Activated B cell treated with CpG ODN at 0.5 μM for 24 hours (primary cell): ENCODE measurements around the gene TRIOBP. TPM values are rescaled to one million over a fixed set of nuclear protein-coding genes. Genes with fewer than 3 reads are reported as not detected.

Experiments
- ATAC-seq: fragments of 200-7000 bp; cut with Tn5 transposase; one replicate; pipeline ENCODE4 v1.10.0; 2021; ENCODE audit warnings: low read depth, mild to moderate bottlenecking, moderate library complexity
- CTCF ChIA-PET: fragments of 350-600 bp; sonication (Branson Sonifier 250); formaldehyde crosslinking; loops from one replicate; lab custom pipeline; 2021; ENCODE audit warnings: antibody characterized with exemption; lab: Charles Lee
- POLR2A ChIA-PET: fragments of 350-600 bp; sonication (Branson Sonifier 250); formaldehyde crosslinking; loops from one replicate; lab custom pipeline; 2021; ENCODE audit warnings: antibody characterized with exemption; lab: Charles Lee
- DNase-seq: peaks from one replicate; pipeline ENCODE4 v3.0.0; 2022
- H3K27ac Mint-ChIP-seq: one replicate; pipeline ENCODE4 v1.8.0; 2020; ENCODE audit warnings: mixed read lengths
- H3K27me3 Mint-ChIP-seq: one replicate; pipeline ENCODE4 v1.8.0; 2021; ENCODE audit warnings: mixed read lengths
- H3K36me3 Mint-ChIP-seq: one replicate; pipeline ENCODE4 v1.8.0; 2021; ENCODE audit warnings: low read depth, mixed read lengths
- H3K4me1 Mint-ChIP-seq: one replicate; pipeline ENCODE4 v1.8.0; 2021; ENCODE audit warnings: mixed read lengths
- H3K4me3 Mint-ChIP-seq: one replicate; pipeline ENCODE4 v1.8.0; 2020; ENCODE audit warnings: mild to moderate bottlenecking, mixed read lengths
- H3K9me3 Mint-ChIP-seq: one replicate; pipeline ENCODE4 v1.8.0; 2020; ENCODE audit warnings: mixed read lengths
- intact Hi-C: fragments of 100-400 bp; cut with micrococcal nuclease; formaldehyde crosslinking; loops from one replicate; pipeline ENCODE4 v1.15.1; 2024
- total RNA-seq: library from RNA; stranded (reverse); gene quantifications from 2 replicates; pipeline ENCODE4 v1.2.3, GENCODE V29; 2022
- TF ChIP-seq, protein P1 (sequence below): fragments of 200-600 bp; IDR thresholded peaks from one replicate; pipeline ENCODE4 v1.8.0; 2022; ENCODE audit warnings: antibody characterized with exemption, mild to moderate bottlenecking

Gene TRIOBP
- total RNA-seq, 1 donor from 2014 or later, result 27.4 TPM

DNA sequence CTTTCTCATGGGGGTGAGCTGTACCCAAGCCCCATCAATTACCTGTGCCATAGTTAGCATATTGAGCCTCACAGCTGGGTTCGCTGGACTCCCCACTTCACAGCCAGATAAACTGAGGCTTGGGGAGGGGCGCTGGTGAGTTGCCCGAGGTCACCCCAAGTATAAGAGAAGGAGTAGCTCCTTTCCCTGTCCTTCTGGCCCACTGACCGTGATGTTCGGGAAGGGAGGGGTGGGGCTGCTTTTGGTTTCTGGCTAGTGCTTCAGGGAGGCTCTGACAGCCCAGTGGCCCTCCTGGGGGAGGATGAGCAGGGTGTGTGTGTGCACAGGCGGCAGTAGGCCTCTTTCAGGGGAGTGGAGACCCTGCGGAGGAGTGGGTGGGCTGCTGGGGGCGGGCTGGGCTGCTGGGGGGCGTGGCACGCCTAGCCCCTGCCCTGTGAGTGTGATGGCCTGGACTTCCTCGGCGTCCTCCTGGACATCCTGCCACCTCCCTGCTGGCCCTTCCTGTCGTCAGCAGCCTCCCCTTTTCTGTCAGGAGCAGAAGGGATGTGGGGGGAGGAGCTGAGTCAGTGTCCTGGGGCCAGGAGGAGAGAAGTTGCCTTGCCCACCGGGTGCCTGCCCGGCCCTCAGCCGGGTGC lies 50.3 kb downstream of the TRIOBP start:
- CTCF ChIA-PET, result no interaction called here
- Mint-ChIP-seq H3K9me3 (no peaks in the 10 kb centered on the region), H3K4me3 (peak overlapping the region; percentile 86), H3K27me3 (no peaks in the 10 kb centered on the region), H3K36me3 (peaks cover 2% of the 10 kb centered on the region), H3K4me1 (peaks cover 22% of the 10 kb centered on the region), H3K27ac (peak overlapping the region; percentile 70)
- TF ChIP-seq, protein P1, sequence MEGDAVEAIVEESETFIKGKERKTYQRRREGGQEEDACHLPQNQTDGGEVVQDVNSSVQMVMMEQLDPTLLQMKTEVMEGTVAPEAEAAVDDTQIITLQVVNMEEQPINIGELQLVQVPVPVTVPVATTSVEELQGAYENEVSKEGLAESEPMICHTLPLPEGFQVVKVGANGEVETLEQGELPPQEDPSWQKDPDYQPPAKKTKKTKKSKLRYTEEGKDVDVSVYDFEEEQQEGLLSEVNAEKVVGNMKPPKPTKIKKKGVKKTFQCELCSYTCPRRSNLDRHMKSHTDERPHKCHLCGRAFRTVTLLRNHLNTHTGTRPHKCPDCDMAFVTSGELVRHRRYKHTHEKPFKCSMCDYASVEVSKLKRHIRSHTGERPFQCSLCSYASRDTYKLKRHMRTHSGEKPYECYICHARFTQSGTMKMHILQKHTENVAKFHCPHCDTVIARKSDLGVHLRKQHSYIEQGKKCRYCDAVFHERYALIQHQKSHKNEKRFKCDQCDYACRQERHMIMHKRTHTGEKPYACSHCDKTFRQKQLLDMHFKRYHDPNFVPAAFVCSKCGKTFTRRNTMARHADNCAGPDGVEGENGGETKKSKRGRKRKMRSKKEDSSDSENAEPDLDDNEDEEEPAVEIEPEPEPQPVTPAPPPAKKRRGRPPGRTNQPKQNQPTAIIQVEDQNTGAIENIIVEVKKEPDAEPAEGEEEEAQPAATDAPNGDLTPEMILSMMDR, result no peak
- no peak for DNase-seq
- no peak for ATAC-seq
- POLR2A ChIA-PET, result no interaction called here
- intact Hi-C loops, result loop anchor here (2.0 to 5.0 kb wide), 2 partner anchors 60 kb away; partner anchors contain the start of genes GCAT and NOL12

DNA sequence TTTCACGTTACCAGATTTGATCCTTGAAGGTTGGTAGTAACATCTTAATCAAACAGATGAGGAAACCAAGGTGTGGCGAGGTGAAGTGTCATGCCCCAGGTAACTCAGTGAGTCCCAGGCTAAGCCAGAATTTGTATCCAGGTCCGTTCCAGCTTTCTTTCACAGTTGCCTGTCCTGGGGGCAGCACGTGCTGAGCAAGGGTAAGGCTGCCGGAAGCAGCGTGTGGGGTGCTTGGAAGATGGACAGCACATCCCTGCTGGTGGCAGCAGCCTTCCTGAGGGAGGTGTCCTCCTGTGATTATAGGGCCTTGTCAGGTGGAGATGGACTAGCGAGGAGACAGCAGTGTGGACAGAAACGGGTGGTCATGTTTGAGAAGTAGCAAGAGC lies 50.9 kb downstream of the TRIOBP start:
- Mint-ChIP-seq H3K4me3 (peak overlapping the region; percentile 25), H3K27me3 (no peaks in the 10 kb centered on the region), H3K27ac (no peak overlapping the region), H3K36me3 (peaks cover 5% of the 10 kb centered on the region), H3K4me1 (peaks cover 22% of the 10 kb centered on the region), H3K9me3 (no peaks in the 10 kb centered on the region)
- POLR2A ChIA-PET, result no interaction called here
- DNase-seq, result no peak
- CTCF ChIA-PET, result no interaction called here
- TF ChIP-seq, protein P1, result no peak
- intact Hi-C loops, result loop anchor here (2.0 to 5.0 kb wide), 2 partner anchors 59 to 60 kb away; partner anchors contain the start of genes GCAT and NOL12
- no peak for ATAC-seq

DNA sequence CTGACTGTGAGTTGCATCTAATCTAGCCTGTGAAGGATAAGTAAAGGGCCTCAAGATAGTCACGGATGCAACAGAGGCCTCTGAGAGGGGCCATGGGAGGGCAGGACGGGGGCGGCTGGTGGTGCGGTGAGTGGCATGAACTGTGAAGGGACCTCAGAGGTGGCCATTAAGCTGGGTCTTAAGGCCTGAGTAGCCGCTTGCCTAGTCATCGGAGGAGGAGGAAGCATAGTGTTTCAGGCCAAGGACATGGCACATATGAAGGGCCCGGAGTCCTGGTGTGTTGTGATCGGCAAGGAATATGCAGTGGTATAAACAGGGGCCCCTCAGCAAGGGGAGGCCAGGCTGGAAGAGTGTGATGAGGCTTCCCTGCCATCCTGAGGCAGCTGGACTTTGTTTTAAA lies 51.8 kb downstream of the TRIOBP start:
- no peak for ATAC-seq
- CTCF ChIA-PET, result no interaction called here
- H3K36me3 Mint-ChIP-seq, result peaks cover 8% of the 10 kb centered on the region

DNA sequence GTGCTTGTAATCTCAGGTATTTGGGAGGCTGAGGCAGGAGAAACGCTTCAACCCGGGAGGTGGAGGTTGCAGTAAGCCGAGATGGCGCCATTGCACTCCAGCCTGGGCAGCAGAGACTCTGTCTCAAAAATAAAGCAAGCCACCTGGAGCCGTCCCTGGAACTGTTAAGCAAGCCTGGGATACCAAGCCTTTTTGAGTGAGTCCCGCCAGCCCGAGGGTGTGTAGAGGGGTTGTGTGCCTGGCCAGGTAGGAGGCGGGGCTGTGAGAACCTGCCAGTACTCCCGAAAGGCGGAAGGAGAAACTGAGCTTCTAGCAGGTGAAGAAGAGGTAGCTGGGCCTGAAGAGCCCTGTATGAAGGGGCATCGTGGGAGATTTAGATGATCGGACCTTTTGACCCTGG lies 52.4 kb downstream of the TRIOBP start:
- Mint-ChIP-seq H3K9me3 (no peaks in the 10 kb centered on the region), H3K27me3 (no peaks in the 10 kb centered on the region), H3K4me1 (peaks cover 22% of the 10 kb centered on the region), H3K4me3 (no peak overlapping the region), H3K36me3 (peaks cover 11% of the 10 kb centered on the region), H3K27ac (no peak overlapping the region)
- POLR2A ChIA-PET, result interaction anchor here (0.6 kb wide), 1 partner anchor 114 kb away, joined by 3 read pairs; no protein-coding TSS in a partner anchor
- TF ChIP-seq, protein P1, result no peak
- intact Hi-C loops, result loop anchor here (5.0 kb wide), 1 partner anchor 62 kb away; the partner anchor contains the start of gene NOL12
- DNase-seq (no peak), ATAC-seq (no peak)
- CTCF ChIA-PET, result no interaction called here

More for the DNA sequence above, 51.8 kb downstream of the TRIOBP start:
- Mint-ChIP-seq H3K4me3 (peak overlapping the region; percentile 24), H3K27me3 (no peaks in the 10 kb centered on the region), H3K9me3 (no peaks in the 10 kb centered on the region), H3K27ac (no peak overlapping the region), H3K4me1 (peaks cover 22% of the 10 kb centered on the region)
- intact Hi-C loops, result loop anchor here (5.0 kb wide), 1 partner anchor 61 kb away; the partner anchor contains the start of gene NOL12
- no peak for DNase-seq
- TF ChIP-seq, protein P1, result no peak
- POLR2A ChIA-PET, result no interaction called here

DNA sequence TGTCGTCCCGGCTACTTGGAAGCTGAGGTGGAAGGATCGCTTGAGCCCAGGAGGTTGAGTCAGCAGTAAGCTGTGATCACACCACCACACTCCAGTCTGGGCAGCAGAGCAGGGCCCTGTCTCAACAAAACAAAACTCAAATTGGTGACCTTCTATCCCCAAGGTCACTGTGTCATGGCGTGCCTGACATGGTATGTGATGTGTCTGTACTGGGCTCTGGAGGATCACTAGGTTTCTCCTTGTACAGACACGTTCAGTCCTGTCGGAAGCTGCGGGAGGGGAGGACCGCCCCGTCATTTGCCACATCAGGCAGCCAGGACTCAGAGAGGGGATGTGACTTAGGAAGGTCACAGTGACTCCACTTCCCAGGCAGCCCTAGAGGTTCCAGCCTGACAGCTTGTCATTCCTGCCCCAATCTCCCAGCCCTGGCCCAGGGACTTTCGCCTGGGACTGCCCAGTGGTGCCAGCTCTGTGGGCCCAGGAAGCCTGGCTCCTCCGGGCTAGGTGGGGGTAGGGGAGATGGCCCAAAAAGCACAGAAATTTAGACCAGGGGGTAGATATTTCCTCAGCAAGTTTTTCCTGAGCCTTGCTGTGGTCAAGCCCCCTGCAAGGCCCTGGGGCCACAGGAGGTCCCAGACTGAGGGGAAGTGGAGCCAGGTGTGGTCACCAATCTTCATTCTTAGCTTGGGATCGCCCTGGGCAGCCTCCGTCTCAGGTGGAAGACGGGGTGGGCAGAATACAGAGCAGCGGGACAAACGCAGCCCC lies 53.2 kb downstream of the TRIOBP start:
- no peak overlapping the region for H3K27ac Mint-ChIP-seq
- DNase-seq (no peak), ATAC-seq (no peak)
- ChIA-PET POLR2A (interaction anchor here (0.6 kb wide), 1 partner anchor 115 kb away, joined by 3 read pairs; no protein-coding TSS in a partner anchor), CTCF (no interaction called here)
- no peak overlapping the region for H3K4me3 Mint-ChIP-seq
- H3K36me3 Mint-ChIP-seq, result peaks cover 19% of the 10 kb centered on the region
- TF ChIP-seq, protein P1, result no peak
- intact Hi-C loops, result loop anchor here (5.0 kb wide), 1 partner anchor 63 kb away; the partner anchor contains the start of gene NOL12
- H3K4me1 Mint-ChIP-seq, result peaks cover 20% of the 10 kb centered on the region
- no peaks in the 10 kb centered on the region for H3K9me3 Mint-ChIP-seq
- H3K27me3 Mint-ChIP-seq, result no peaks in the 10 kb centered on the region
